GM12878 (cell line): ENCODE results near the gene MARCHF2. TPM values are rescaled to one million over a fixed set of nuclear protein-coding genes. Genes with fewer than 3 reads are reported as not detected.

Experiments
- ETV6 ChIP-seq, 2 experiments: fragments of 450-650 bp in 1 of 2; IDR thresholded peaks in 1 of 2; conservative IDR thresholded peaks in 1 of 2; 2 replicates each; pipeline ENCODE4 v1.6.1; 2014; ENCODE audit warnings: antibody characterized with exemption in 1 of 2, borderline replicate concordance in 1 of 2, low read depth in 1 of 2, mild to moderate bottlenecking in 1 of 2, moderate library complexity in 1 of 2
- KAT2A ChIP-seq: conservative IDR thresholded peaks from 2 replicates; pipeline ENCODE4 v1.6.1; 2011; ENCODE audit warnings: low read depth, low read length; ENCODE audit not compliant: control insufficient read depth
- PAX8 ChIP-seq: fragments of 450-650 bp; IDR thresholded peaks from 2 replicates; pipeline ENCODE4 v1.6.1; 2017; ENCODE audit warnings: mild to moderate bottlenecking, moderate library complexity
- RFX5 ChIP-seq: IDR thresholded peaks from 2 replicates; pipeline ENCODE4 v1.6.1; 2011; ENCODE audit warnings: low read depth, low read length, improper control_type of control experiment
- SIX5 ChIP-seq: IDR thresholded peaks from 2 replicates; pipeline ENCODE4 v1.6.1; 2011; ENCODE audit warnings: mild to moderate bottlenecking, low read depth, low read length, moderate library complexity; ENCODE audit not compliant: severe bottlenecking
- SMC3 ChIP-seq: IDR thresholded peaks from 2 replicates; pipeline ENCODE4 v1.6.1; 2011; ENCODE audit warnings: low read length, improper control_type of control experiment, borderline replicate concordance
- STAT1 ChIP-seq: fragments of 450-650 bp; conservative IDR thresholded peaks from 2 replicates; pipeline ENCODE4 v1.6.1; 2014; ENCODE audit warnings: antibody characterized with exemption, mild to moderate bottlenecking
- SUPT20H ChIP-seq: IDR thresholded peaks from 2 replicates; pipeline ENCODE4 v1.6.1; 2011; ENCODE audit warnings: low read depth, mild to moderate bottlenecking, low read length, moderate library complexity, borderline replicate concordance; ENCODE audit not compliant: control insufficient read depth
- ZNF24 ChIP-seq: fragments of 450-650 bp; IDR thresholded peaks from 2 replicates; pipeline ENCODE4 v1.6.1; 2017; ENCODE audit warnings: antibody characterized with exemption, mild to moderate bottlenecking
- ZNF274 ChIP-seq: IDR thresholded peaks from one replicate; pipeline ENCODE4 v1.8.0; 2011; ENCODE audit not compliant: insufficient read length, insufficient read depth
- polyA plus RNA-seq, 11 experiments: library from polyadenylated mRNA; depleted of rRNA in 4 of 11; unstranded in 6 of 11; stranded (reverse) in 5 of 11; fragments of >200 nt; fragmentation: Nextera tagmentation in 4 of 11; fragmentation: Illumina TruSeq in 1 of 11; extraction: Ambion mirVana in 4 of 11; extraction: Trizol in 1 of 11; gene quantifications; 1 replicate in 1 of 11; 2 replicates in 10 of 11; pipeline versions ENCODE4 v1.2.1 to v1.2.3, GENCODE V29; 2011 to 2016; ENCODE audit warnings: inconsistent platforms in 2 of 11, missing spikeins in 2 of 11, low read depth in 1 of 11
- total RNA-seq, 4 experiments: library from RNA; depleted of rRNA in 3 of 4; stranded (reverse); fragments of >200 nt in 3 of 4; fragmentation: Illumina TruSeq in 1 of 4; extraction: Trizol in 1 of 4; gene quantifications; 2 replicates each; pipeline versions ENCODE4 v1.2.1 to v1.2.3, GENCODE V29; 2013 to 2021
- TF ChIP-seq, protein P1 (sequence below): IDR thresholded peaks from 2 replicates; pipeline ENCODE4 v1.6.1; 2011; ENCODE audit warnings: mild to moderate bottlenecking, low read depth, low read length, moderate library complexity; ENCODE audit not compliant: insufficient replicate concordance
- TF ChIP-seq, protein P2 (sequence below): IDR thresholded peaks from 2 replicates; pipeline ENCODE4 v1.6.1; 2011; ENCODE audit warnings: borderline replicate concordance, low read depth, mild to moderate bottlenecking, moderate library complexity, low read length; ENCODE audit not compliant: insufficient read depth, poor library complexity, severe bottlenecking
- TF ChIP-seq, protein P3 (sequence below): IDR thresholded peaks from 2 replicates; pipeline ENCODE4 v1.6.1; 2011; ENCODE audit warnings: low read depth, low read length, improper control_type of control experiment, borderline replicate concordance
- TF ChIP-seq, protein P4 (sequence below): fragments of 450-650 bp; IDR thresholded peaks from 2 replicates; pipeline ENCODE4 v1.6.1; 2017; ENCODE audit warnings: mild to moderate bottlenecking
- TF ChIP-seq, protein P5 (sequence below): fragments of 450-650 bp; IDR thresholded peaks from 2 replicates; pipeline ENCODE4 v1.6.1; 2014; ENCODE audit warnings: mild to moderate bottlenecking
- TF ChIP-seq, protein P6 (sequence below): fragments of 450-650 bp; formaldehyde crosslinking; IDR thresholded peaks from 2 replicates; pipeline ENCODE4 v1.4.0; 2020; ENCODE audit warnings: mild to moderate bottlenecking, moderate library complexity

MARCHF2 gene
- total and polyA plus RNA-seq, 10 of the 15 experiments (the other 5 are each of a cell fraction or from before 2014, with no cell fraction given): 1.6 to 30.3 (median 10.8) TPM

DNA sequence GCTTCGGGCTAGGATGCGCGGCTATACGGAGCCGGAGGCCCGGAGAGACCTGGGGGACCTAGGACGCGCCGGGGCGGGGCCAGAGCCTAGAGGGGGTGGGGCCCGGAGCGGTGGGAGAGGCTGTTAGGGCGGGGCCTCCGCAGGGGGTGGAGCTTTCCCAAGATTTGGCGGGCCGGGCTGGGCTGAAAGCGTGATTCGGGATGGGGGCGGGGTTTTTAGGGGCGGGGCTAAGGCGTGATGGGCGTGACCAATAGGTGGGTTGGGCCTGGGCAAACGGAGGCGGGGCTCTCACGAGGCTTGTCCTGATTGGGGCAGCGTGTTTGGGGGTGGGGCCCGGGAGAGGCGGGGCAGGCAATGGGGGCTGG, 22.5 kb upstream of the MARCHF2 start (continued):
- TF ChIP-seq, protein P1, sequence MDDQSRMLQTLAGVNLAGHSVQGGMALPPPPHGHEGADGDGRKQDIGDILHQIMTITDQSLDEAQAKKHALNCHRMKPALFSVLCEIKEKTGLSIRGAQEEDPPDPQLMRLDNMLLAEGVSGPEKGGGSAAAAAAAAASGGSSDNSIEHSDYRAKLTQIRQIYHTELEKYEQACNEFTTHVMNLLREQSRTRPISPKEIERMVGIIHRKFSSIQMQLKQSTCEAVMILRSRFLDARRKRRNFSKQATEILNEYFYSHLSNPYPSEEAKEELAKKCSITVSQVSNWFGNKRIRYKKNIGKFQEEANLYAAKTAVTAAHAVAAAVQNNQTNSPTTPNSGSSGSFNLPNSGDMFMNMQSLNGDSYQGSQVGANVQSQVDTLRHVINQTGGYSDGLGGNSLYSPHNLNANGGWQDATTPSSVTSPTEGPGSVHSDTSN: peak; percentile 40
- TF ChIP-seq SMC3 (no peak), SUPT20H (no peak), ETV6 (conservative IDR thresholded peaks at IDR 0.05 in 1 of 2, IDR thresholded peaks at IDR 0.05 in 1 of 2; ENCODE audit: borderline replicate concordance in 1 of 2, low read depth in 1 of 2) (no peak), SIX5 (no peak), ZNF274 (no peak), PAX8 (no peak), ZNF24 (no peak), KAT2A (no peak), STAT1 (no peak), RFX5 (0 out of 2 replicates have a peak, but pooled peaks have one; percentile 25)
- TF ChIP-seq, protein P2, sequence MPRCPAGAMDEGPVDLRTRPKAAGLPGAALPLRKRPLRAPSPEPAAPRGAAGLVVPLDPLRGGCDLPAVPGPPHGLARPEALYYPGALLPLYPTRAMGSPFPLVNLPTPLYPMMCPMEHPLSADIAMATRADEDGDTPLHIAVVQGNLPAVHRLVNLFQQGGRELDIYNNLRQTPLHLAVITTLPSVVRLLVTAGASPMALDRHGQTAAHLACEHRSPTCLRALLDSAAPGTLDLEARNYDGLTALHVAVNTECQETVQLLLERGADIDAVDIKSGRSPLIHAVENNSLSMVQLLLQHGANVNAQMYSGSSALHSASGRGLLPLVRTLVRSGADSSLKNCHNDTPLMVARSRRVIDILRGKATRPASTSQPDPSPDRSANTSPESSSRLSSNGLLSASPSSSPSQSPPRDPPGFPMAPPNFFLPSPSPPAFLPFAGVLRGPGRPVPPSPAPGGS: no peak
- TF ChIP-seq, protein P3, sequence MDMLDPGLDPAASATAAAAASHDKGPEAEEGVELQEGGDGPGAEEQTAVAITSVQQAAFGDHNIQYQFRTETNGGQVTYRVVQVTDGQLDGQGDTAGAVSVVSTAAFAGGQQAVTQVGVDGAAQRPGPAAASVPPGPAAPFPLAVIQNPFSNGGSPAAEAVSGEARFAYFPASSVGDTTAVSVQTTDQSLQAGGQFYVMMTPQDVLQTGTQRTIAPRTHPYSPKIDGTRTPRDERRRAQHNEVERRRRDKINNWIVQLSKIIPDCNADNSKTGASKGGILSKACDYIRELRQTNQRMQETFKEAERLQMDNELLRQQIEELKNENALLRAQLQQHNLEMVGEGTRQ: no peak
- TF ChIP-seq, protein P4, sequence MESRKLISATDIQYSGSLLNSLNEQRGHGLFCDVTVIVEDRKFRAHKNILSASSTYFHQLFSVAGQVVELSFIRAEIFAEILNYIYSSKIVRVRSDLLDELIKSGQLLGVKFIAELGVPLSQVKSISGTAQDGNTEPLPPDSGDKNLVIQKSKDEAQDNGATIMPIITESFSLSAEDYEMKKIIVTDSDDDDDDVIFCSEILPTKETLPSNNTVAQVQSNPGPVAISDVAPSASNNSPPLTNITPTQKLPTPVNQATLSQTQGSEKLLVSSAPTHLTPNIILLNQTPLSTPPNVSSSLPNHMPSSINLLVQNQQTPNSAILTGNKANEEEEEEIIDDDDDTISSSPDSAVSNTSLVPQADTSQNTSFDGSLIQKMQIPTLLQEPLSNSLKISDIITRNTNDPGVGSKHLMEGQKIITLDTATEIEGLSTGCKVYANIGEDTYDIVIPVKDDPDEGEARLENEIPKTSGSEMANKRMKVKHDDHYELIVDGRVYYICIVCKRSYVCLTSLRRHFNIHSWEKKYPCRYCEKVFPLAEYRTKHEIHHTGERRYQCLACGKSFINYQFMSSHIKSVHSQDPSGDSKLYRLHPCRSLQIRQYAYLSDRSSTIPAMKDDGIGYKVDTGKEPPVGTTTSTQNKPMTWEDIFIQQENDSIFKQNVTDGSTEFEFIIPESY: no peak
- TF ChIP-seq, protein P5, sequence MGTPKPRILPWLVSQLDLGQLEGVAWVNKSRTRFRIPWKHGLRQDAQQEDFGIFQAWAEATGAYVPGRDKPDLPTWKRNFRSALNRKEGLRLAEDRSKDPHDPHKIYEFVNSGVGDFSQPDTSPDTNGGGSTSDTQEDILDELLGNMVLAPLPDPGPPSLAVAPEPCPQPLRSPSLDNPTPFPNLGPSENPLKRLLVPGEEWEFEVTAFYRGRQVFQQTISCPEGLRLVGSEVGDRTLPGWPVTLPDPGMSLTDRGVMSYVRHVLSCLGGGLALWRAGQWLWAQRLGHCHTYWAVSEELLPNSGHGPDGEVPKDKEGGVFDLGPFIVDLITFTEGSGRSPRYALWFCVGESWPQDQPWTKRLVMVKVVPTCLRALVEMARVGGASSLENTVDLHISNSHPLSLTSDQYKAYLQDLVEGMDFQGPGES: no peak
- TF ChIP-seq, protein P6, sequence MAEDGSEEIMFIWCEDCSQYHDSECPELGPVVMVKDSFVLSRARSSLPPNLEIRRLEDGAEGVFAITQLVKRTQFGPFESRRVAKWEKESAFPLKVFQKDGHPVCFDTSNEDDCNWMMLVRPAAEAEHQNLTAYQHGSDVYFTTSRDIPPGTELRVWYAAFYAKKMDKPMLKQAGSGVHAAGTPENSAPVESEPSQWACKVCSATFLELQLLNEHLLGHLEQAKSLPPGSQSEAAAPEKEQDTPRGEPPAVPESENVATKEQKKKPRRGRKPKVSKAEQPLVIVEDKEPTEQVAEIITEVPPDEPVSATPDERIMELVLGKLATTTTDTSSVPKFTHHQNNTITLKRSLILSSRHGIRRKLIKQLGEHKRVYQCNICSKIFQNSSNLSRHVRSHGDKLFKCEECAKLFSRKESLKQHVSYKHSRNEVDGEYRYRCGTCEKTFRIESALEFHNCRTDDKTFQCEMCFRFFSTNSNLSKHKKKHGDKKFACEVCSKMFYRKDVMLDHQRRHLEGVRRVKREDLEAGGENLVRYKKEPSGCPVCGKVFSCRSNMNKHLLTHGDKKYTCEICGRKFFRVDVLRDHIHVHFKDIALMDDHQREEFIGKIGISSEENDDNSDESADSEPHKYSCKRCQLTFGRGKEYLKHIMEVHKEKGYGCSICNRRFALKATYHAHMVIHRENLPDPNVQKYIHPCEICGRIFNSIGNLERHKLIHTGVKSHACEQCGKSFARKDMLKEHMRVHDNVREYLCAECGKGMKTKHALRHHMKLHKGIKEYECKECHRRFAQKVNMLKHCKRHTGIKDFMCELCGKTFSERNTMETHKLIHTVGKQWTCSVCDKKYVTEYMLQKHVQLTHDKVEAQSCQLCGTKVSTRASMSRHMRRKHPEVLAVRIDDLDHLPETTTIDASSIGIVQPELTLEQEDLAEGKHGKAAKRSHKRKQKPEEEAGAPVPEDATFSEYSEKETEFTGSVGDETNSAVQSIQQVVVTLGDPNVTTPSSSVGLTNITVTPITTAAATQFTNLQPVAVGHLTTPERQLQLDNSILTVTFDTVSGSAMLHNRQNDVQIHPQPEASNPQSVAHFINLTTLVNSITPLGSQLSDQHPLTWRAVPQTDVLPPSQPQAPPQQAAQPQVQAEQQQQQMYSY (CRISPR knock-in tag): no peak
